Smooth muscle cell (in vitro differentiated cells): Measurements from ENCODE around the gene COMMD1. TPM values are rescaled to one million over a fixed set of nuclear protein-coding genes. Genes with fewer than 3 reads are reported as not detected.

Experiments used
- DNase-seq: peaks from one replicate; lab custom pipeline; 2025; ENCODE audit not compliant: unreplicated experiment; lab: John Stamatoyannopoulos, UW
- H2AFZ ChIP-seq: fragments of 200-600 bp; sonication (generic); 2 replicates; pipeline ENCODE4 v1.6.0; 2016; ENCODE audit warnings: antibody characterized with exemption, low read depth, mild to moderate bottlenecking
- H3F3A ChIP-seq: fragments of 200-600 bp; sonication (generic); 2 replicates; pipeline ENCODE4 v1.6.0; 2017; ENCODE audit warnings: antibody characterized with exemption, low read depth
- H3K27ac ChIP-seq: fragments of 200-600 bp; sonication (generic); 2 replicates; pipeline ENCODE4 v1.5.1; 2016; ENCODE audit warnings: low read depth, mild to moderate bottlenecking
- H3K27me3 ChIP-seq: fragments of 200-600 bp; sonication (generic); 2 replicates; pipeline ENCODE4 v1.6.1; 2016; ENCODE audit warnings: low read depth, mild to moderate bottlenecking
- H3K36me3 ChIP-seq: fragments of 200-600 bp; sonication (generic); 2 replicates; pipeline ENCODE4 v1.5.1; 2016; ENCODE audit warnings: low read depth
- H3K4me1 ChIP-seq: fragments of 200-600 bp; sonication (generic); 2 replicates; pipeline ENCODE4 v1.5.1; 2016; ENCODE audit warnings: low read depth
- H3K4me2 ChIP-seq: fragments of 200-600 bp; sonication (generic); 2 replicates; pipeline ENCODE4 v1.6.0; 2016; ENCODE audit warnings: mild to moderate bottlenecking
- H3K4me3 ChIP-seq: fragments of 200-600 bp; sonication (generic); 2 replicates; pipeline ENCODE4 v1.5.1; 2016; ENCODE audit warnings: mild to moderate bottlenecking
- H3K79me2 ChIP-seq: fragments of 200-600 bp; sonication (generic); 2 replicates; pipeline ENCODE4 v1.6.0; 2016; ENCODE audit warnings: low read depth, mild to moderate bottlenecking
- H3K9ac ChIP-seq: fragments of 200-600 bp; sonication (generic); 2 replicates; pipeline ENCODE4 v1.6.0; 2016; ENCODE audit warnings: low read depth
- H3K9me3 ChIP-seq: fragments of 200-600 bp; sonication (generic); replicated peaks from 2 replicates; pipeline ENCODE4 v1.5.1; 2016; ENCODE audit warnings: low read depth
- H4K20me1 ChIP-seq: fragments of 200-600 bp; sonication (generic); 2 replicates; pipeline ENCODE4 v1.6.0; 2016; ENCODE audit warnings: low read depth
- CTCF ChIP-seq: fragments of 200-600 bp; sonication (generic); IDR thresholded peaks from 2 replicates; pipeline ENCODE4 v1.5.1; 2017; ENCODE audit warnings: borderline replicate concordance, mild to moderate bottlenecking, antibody characterized with exemption; ENCODE audit not compliant: insufficient read depth, poor library complexity, severe bottlenecking
- WGBS: methylation state at CpG from one replicate; pipeline ENCODE4 v1.1.7; 2016; ENCODE audit warnings: low lambda C conversion rate; 5-methylcytosine and 5-hydroxymethylcytosine counted together
- polyA plus RNA-seq: library from polyadenylated mRNA; unstranded; fragments of >200 nt; fragmentation: Nextera tagmentation; extraction: Ambion mirVana; gene quantifications from 2 replicates; pipeline ENCODE4 v1.2.1, GENCODE V29; 2016
- total RNA-seq: library from RNA; depleted of rRNA; stranded (reverse); fragments of >200 nt; gene quantifications from 2 replicates; pipeline ENCODE4 v1.2.3, GENCODE V29; 2014

COMMD1 gene
- total and polyA plus RNA-seq, 2 experiments from 2014 or later = 50.6 to 82.9 TPM

- Histone ChIP-seq H3K27ac (no peak overlapping the region), H3K4me2 (no peak overlapping the region), H4K20me1 (no peaks in the 10 kb centered on the region), H3K27me3 (no peaks in the 10 kb centered on the region), H3K79me2 (no peaks in the 10 kb centered on the region), H3K9ac (no peak overlapping the region), H2AFZ (no peak overlapping the region), H3K9me3 (no peaks in the 10 kb centered on the region), H3K4me3 (no peak overlapping the region), H3K4me1 (no peaks in the 10 kb centered on the region), H3F3A (no peaks in the 10 kb centered on the region), H3K36me3 (no peaks in the 10 kb centered on the region)
- WGBS = 94% methylated on average over 4 of the region's 4 CpGs
- TF ChIP-seq CTCF = no peak
- no peak for DNase-seq
Measured at GRCh38 chr2:62099050-62099449, 193.6 kb downstream of the COMMD1 start.

- Histone ChIP-seq H3K4me1 (no peaks in the 10 kb centered on the region), H3K9me3 (no peaks in the 10 kb centered on the region), H3K4me3 (no peak overlapping the region), H2AFZ (no peak overlapping the region), H3K27me3 (no peaks in the 10 kb centered on the region), H3K27ac (no peak overlapping the region), H3F3A (no peaks in the 10 kb centered on the region), H3K79me2 (no peaks in the 10 kb centered on the region), H4K20me1 (no peaks in the 10 kb centered on the region), H3K4me2 (no peak overlapping the region), H3K36me3 (no peaks in the 10 kb centered on the region), H3K9ac (no peak overlapping the region)
- TF ChIP-seq CTCF = no peak
- no peak for DNase-seq
- 92% methylated on average over 10 of the region's 10 CpGs for WGBS
Measured at GRCh38 chr2:62099523-62100175, 194.2 kb downstream of the COMMD1 start.

- H2AFZ ChIP-seq = no peak overlapping the region
- no peaks in the 10 kb centered on the region for H3K36me3 ChIP-seq
- no peaks in the 10 kb centered on the region for H3K79me2 ChIP-seq
- no peaks in the 10 kb centered on the region for H3F3A ChIP-seq
- no peak overlapping the region for H3K9ac ChIP-seq
- no peaks in the 10 kb centered on the region for H3K9me3 ChIP-seq
- H3K4me3 ChIP-seq = no peak overlapping the region
- H4K20me1 ChIP-seq = no peaks in the 10 kb centered on the region
- TF ChIP-seq CTCF = no peak
- 88% methylated on average over 2 of the region's 2 CpGs for WGBS
- DNase-seq = no peak
- H3K4me1 ChIP-seq = no peaks in the 10 kb centered on the region
- H3K4me2 ChIP-seq = no peak overlapping the region
- H3K27me3 ChIP-seq = no peaks in the 10 kb centered on the region
- no peak overlapping the region for H3K27ac ChIP-seq
Measured at GRCh38 chr2:62101886-62102285, 196.4 kb downstream of the COMMD1 start.

GRCh38 chr2:62102402-62102920 lies 197.0 kb downstream of the COMMD1 start:
- no peaks in the 10 kb centered on the region for H3F3A ChIP-seq
- H3K4me1 ChIP-seq = no peaks in the 10 kb centered on the region
- H3K9me3 ChIP-seq = no peaks in the 10 kb centered on the region
- no peak overlapping the region for H3K9ac ChIP-seq
- TF ChIP-seq CTCF = no peak
- H3K36me3 ChIP-seq = no peaks in the 10 kb centered on the region
- WGBS = 96% methylated on average over 1 of the region's 1 CpG
- DNase-seq = no peak
- H3K4me2 ChIP-seq = no peak overlapping the region
- no peaks in the 10 kb centered on the region for H4K20me1 ChIP-seq
- H3K4me3 ChIP-seq = no peak overlapping the region
- H3K27me3 ChIP-seq = no peaks in the 10 kb centered on the region
- no peak overlapping the region for H2AFZ ChIP-seq
- H3K79me2 ChIP-seq = no peaks in the 10 kb centered on the region
- no peak overlapping the region for H3K27ac ChIP-seq
